GM21390 (cell line): ENCODE measurements around the gene PRKD1.

Experiments used
- ATAC-seq: cut with Tn5 transposase; IDR thresholded peaks from one replicate; pipeline ENCODE4 v1.9.1; 2021; ENCODE audit not compliant: unreplicated experiment

Gene PRKD1

GRCh38 chr14:29927376-29928116, at the start of gene PRKD1:
TSS of gene PRKD1 (minus strand) at chr14:29927847.
- peak; percentile 44 for ATAC-seq

GRCh38 chr14:29971101-29971500, 43.5 kb upstream of the PRKD1 start:
- no peak for ATAC-seq

- ATAC-seq: no peak
These were observed 27.4 kb upstream of the PRKD1 start for GRCh38 chr14:29955087-29955486.

GRCh38 chr14:29953501-29953900, 25.9 kb upstream of the PRKD1 start:
- no peak for ATAC-seq

GRCh38 chr14:29944091-29944490, 16.4 kb upstream of the PRKD1 start:
- no peak for ATAC-seq

- no peak for ATAC-seq
These were observed 13.8 kb upstream of the PRKD1 start for GRCh38 chr14:29941401-29941800.

GRCh38 chr14:29940482-29940881, 12.8 kb upstream of the PRKD1 start:
- no peak for ATAC-seq

- no peak for ATAC-seq
These were observed 9.5 kb upstream of the PRKD1 start for GRCh38 chr14:29937116-29937515.

GRCh38 chr14:29930283-29930682, 2.6 kb upstream of the PRKD1 start:
- no peak for ATAC-seq

GRCh38 chr14:29928117-29928640, 532 bp upstream of the PRKD1 start:
- no peak for ATAC-seq

GRCh38 chr14:29926701-29927375, 809 bp downstream of the PRKD1 start:
- peak; percentile 40 for ATAC-seq

GRCh38 chr14:29926228-29926627, 1.4 kb downstream of the PRKD1 start:
- ATAC-seq: no peak

GRCh38 chr14:29925736-29926135, 1.9 kb downstream of the PRKD1 start:
- no peak for ATAC-seq

GRCh38 chr14:29925101-29925722, 2.4 kb downstream of the PRKD1 start:
- no peak for ATAC-seq

- no peak for ATAC-seq
These were observed 7.8 kb downstream of the PRKD1 start for GRCh38 chr14:29919845-29920244.

GRCh38 chr14:29918981-29919380, 8.7 kb downstream of the PRKD1 start:
- ATAC-seq: no peak

GRCh38 chr14:29913566-29913965, 14.1 kb downstream of the PRKD1 start:
- ATAC-seq: no peak

GRCh38 chr14:29911810-29912209, 15.8 kb downstream of the PRKD1 start:
- no peak for ATAC-seq

GRCh38 chr14:29908652-29909577, 18.7 kb downstream of the PRKD1 start:
- no peak for ATAC-seq

GRCh38 chr14:29906256-29906870, 21.3 kb downstream of the PRKD1 start:
- no peak for ATAC-seq
